NCI-H510A treated with DMSO at 0.1 percent for 48 hours (cell line): ENCODE data around the gene GRHPR.

Experiments
- DNase-seq: peaks from one replicate; lab custom pipeline; 2025; lab: John Stamatoyannopoulos, UW

Gene GRHPR

DNA sequence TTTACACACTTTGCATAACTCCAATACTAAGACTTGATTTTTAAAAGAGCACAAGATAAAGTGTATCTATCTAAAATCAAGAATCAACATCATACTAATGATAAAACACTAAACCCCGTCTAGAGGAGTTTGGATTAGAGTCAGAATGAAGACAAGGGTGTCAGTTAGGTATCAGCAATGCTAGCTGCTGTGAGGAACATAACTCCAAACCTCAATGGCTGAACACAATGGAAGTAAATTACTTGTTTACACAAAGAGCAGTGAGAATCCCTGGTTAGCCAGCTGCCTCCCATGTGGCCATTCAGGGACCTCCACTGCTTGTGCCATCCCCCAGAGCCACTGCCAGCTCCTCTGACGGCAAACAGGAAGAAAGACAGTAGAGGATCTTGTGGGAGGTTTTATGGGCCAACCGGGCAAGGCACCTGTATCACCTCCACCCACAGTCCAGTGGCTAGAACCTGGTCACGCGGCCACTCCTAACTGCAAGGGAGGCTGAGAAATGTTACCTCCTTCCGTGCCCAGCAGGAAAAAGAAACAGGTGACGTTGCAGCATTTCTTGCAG, 24.0 kb upstream of the GRHPR start:
- DNase-seq, result no peak

DNA sequence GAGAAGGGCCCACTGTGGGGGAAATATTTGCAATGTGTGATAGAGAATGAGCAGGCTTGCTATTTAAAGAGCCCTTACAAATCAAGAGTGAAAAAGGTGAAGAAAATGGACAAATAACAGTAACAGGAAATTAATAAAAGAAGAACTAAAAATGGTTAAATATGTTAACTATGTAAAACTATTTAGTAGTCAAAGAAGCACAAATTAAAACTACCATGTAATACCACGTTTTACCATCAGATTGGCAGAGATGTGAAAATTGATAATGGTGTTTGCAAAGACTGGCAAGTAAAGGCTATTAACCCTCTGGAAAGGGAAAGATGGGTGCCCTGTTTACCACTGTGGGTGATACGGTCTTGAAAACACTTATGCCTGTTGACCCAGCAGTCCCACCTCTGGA, 23.2 kb upstream of the GRHPR start:
- DNase-seq, result no peak

GRCh38 chr9:37404590-37404989, 17.9 kb upstream of the GRHPR start:
- no peak for DNase-seq

DNA sequence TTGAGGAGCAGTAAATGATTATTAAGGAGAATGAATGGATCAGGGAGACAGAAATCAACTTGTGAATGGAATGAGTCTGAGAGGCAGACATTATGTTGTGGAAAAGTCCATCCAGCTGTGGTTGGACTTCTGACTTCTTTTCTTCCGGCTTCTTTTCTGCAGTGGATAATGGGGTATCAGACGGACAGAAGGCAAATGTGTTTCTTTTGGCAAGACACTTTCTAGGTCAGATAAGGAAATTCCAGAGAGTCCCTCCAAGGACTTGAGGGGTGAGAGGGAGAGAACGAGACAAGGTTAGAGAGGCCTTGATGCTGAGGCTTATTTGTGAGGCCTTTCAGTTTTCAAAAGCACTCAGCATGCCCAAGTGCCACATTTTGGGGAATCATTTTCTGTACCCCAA, 17.1 kb upstream of the GRHPR start:
- no peak for DNase-seq

DNA sequence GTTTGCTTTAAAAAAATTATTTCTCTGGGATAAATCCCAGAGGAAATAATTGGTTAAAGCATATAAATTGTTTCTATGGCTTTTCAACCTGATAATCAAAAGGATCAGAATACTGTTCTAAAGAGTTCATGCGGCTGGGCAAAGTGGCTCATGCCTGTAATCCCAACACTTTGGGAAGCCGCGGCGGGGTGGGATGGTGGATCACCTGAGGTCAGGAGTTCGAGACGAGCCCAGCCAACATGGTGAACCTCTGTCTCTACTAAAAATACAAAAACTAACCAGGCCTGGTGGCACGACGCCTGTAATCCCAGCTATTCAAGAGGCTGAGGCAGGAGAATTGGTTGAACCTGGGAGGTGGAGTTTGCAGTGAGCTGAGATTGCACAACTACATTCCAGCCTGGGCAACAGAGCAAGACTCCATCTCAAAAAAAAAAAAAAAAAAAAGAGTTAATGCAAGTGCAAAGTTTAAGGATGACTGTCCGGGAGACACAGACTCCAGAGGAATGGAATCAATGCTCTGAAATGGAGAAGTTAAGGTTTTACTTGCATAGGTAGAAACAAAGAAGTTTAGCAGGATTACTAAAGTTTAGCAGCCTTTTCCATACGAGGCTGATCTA, 16.6 kb upstream of the GRHPR start:
- DNase-seq, result no peak

DNA sequence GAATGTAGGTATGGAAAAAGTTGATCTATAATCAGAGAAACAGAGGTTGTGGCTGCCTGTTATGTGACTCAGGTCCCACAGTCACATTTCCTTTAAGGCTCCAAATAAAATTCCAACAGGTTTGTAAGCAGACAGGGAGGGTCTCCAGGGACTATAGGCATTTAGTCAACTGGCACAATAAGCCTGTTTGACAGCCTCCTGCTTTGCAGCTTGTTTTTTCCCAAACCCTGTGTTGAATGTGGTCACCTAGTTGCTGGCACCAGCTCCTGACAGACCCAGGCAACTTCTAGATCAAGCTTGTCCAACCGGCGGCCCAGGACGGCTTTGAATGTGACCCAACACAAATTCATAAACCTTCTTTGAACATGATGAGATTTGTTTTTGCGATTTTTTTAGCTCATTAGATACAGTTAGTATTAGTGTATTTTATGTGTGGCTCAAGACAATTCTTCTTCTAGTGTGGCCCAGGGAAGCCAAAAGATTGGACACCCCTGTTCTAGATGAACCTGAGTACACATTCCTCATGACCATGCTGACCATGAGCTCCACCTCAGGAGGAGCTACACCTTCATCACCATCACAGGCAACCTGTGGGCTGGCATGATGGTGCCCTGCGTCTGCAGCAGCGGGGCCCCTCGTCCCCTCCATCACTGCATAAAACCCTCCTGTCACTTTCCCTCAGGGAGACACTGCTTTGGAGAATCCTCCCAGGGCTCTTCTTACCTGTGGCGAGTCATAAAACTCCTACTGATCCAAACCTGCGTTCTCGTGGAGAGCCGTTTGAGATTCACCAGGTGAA, 15.7 kb upstream of the GRHPR start:
- no peak for DNase-seq

DNA sequence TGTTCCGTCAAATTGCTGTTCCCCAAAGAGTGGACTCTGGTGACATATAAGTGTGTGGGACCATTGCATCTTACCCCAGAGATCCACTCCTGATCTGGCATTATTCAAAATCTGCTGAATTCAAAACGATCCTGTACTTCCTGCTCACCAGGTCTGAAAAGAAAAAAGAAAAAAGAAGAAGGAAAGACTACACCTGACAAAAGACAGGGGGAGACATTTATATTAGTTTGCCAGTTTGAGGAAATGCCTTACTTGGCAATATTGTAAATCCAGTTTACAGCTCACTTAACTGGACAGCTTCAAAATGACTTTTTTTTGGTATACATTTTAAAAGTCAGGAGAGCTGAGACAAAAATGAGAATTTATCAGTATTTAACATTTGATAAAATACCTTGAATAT, 15.0 kb upstream of the GRHPR start:
- DNase-seq, result no peak

DNA sequence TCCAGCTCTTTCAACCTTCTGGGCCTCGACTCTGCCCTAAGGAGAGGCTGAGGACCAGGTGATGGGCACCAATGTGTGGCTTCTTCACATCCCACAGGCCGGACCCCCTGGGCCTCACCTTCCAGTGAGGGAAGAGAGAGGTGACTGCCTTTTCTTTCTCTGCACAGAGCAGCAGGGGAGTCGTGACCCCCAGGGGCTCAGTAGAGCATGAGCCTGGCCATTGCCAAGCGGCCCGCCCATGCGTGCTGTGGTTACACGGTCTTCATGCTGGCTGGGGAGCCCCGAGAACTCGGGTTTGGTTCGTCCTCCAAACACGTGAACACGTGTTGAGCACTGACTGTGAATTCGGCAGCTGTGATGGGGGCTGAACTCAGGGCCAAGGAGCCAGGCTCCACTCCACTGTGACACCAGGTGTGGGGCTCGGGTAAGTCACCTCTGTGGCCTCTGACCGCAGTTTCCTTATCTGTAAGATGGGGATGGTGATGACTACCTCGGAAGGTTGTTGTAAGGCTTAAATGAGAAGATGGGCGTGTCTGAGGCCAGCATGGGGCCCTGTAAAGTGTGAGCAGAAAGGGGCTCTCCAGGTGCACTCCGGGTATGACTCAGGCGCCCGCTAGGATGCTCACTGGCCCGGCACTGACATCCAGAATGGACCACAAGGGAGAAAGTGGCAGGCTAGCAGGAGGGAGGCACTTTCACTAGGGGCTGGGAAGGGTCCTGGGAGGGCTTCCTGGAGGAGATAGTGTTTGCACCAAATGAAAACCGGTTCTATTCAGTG, 13.4 kb upstream of the GRHPR start:
- no peak for DNase-seq

GRCh38 chr9:37410354-37410861, 12.1 kb upstream of the GRHPR start:
- no peak for DNase-seq

GRCh38 chr9:37410969-37411785, 11.3 kb upstream of the GRHPR start:
- DNase-seq, result no peak

GRCh38 chr9:37412431-37413151, 9.9 kb upstream of the GRHPR start:
- no peak for DNase-seq

DNA sequence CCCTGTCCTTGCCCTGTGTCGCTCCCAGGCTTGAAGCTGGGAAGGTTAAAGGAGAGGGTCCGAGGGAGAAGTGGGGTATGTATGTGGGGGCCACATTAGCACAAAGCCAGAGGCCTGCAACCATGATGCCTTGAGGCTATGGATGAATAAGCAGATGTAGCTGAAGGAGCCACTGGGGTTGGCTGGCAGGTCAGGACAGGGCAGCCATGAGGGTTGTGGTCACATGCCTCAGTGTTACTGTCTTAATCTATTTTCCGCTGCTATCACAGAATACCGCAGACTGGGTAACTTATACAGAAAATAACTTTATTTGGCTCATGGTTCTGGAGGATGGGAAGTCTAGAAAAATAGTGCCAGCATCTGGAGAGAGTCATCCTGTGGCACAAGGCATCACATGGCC, 9.2 kb upstream of the GRHPR start:
- DNase-seq, result no peak

DNA sequence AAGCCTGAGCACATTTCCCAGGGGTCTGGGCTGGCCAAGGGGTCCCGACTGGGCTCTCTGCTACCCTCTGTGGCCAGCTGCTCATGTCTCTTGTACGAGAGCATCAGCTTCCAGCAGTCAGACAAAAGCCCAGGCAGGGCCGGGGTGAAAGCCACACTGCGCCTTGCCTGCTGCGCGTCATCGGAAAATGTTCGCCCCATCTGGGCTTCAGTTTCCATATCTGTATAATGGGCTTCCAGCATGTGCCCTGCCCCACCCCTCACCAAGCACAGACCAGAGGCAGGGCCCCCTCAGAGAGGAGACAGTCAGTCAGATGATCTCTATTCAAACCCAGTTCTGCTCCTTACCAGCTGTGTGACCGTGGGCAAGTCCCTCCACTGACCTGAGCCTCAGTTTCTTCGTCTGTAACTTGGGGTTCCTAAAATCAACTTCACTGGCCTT, 8.0 kb upstream of the GRHPR start:
- DNase-seq, result no peak

DNA sequence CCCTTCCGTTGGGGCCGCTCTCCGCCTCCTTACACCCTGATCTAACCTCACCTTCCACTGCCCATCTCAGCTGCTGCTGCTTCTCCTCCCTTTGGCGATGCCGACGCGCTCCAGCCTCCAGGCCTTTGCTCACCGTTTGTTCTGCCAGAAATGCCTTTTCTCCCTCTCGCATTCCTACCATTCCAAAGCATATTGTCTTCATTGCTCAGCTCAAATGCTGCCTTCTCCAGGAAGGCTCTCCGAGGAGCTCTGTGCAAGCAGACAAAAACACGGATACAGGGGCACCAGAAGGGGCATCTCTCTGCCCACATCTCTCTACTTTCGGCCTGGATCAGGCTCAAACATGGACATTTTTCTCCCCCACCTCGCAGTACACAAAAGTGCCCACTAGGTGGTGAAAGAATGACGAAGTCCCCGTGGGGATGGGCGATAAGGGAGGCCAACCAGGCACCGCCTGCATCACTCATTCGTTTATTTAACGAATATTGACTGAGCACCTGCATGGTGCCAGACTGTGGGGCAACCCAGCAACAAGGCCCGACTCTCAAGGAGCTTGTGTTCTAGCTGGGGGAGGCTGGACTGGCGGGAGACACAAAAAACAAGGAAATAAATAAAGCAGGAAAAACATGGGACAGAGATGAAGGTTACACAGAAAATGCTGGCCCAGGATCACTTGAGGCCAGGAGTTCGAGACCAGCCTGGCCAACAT, 7.3 kb upstream of the GRHPR start:
- peak; percentile 43 for DNase-seq

GRCh38 chr9:37417252-37417803, 5.2 kb upstream of the GRHPR start:
- no peak for DNase-seq

DNA sequence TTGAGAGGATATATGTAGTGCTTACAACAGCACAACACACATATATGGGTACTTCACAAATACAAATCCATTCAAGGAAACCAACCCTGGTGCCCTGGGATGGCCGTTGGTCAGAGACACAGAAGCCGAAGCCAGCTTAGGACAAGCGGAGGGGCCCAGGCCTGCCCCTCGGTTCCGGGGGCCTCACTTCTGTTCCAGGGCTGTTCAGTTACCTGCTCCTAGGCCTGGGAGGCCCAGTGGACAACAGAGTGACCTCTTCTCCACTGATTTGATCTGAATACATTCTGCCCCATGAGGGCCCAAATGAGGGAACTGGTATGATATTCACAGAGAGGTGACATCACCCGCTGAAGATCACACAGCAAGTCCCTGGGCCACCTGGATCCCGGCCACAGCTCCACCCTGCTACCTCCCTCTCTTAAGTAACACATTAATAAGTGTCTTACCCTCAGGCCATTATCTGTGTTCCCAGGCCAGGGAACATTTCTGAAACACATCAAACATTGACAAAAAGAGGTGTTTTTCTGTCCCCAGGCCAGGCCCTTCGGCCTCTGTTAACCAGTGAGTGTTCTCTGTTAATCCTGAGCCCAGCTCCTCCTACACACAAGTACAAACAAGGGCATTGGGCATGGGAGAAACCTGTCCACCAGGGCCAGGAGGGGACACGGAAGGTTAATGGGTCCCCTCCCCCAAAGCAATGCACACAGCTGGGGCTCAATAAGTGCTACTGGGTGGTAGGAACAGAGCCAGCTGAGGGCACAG, 4.5 kb upstream of the GRHPR start:
- DNase-seq, result no peak

GRCh38 chr9:37419204-37419603, 3.3 kb upstream of the GRHPR start:
- DNase-seq, result no peak

DNA sequence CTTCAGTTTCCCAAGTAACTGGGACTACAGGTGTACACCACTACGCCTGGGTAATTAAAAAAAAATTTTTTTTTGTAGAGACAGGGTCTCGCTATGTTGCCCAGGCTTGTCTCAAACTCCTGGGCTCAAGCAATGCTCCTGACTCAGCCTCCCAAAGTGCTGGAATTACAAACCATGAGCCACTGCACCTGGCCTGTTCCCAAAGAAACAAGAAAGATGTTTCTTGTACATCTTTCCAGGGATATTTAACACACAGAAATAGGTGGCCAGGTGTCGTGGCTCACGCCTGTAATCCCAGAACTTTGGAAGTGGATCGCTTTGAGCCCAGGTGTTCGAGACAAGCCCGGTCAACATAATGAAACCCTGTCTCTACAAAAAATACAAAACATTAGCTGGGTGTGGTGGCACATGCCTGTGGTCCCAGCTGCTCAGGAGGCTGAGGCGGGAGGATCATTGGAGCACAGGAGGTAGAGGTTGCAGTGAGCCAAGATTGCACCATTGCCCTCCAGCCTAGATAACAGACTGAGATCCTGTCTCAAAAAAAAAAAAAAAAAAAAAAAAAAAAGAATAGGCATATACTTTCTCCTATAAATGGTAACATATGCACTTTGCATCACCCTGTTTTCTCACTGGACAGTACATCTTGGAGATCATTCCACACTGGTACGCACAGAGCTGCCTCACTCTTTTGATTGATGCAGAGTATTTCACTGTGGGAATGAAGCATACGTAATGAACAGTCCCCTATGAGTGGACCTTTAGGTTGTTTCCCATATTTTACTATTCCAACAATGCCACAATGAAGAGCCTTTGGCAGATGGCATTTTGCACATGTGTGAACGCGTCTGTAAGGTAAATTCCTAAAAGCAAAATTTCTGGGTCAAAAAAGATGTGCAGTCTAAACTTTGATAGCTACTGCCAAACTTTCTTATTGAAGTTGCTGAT, 2.0 kb upstream of the GRHPR start:
- no peak for DNase-seq
